K562 (cell line): ENCODE results near the gene LENG9. TPM values are rescaled to one million over a fixed set of nuclear protein-coding genes. Genes with fewer than 3 reads are reported as not detected.
A peak's percentile ranks its signal among the peaks of the same experiment; 100 is the strongest.

Experiments
- ZBTB40 ChIP-seq, 2 experiments: fragments of 450-650 bp in 1 of 2; sonication (generic) in 1 of 2; formaldehyde crosslinking in 1 of 2; IDR thresholded peaks; 2 replicates each; pipeline versions ENCODE4 v1.7.1 to v1.9.0; 2016 to 2022; ENCODE audit warnings: inconsistent platforms in 1 of 2, mild to moderate bottlenecking in 1 of 2, missing genetic modification reagents in 1 of 2
- polyA plus RNA-seq, 8 experiments: library from polyadenylated mRNA; depleted of rRNA in 4 of 8; stranded (reverse) in 5 of 8; unstranded in 3 of 8; fragments of >200 nt; fragmentation: Nextera tagmentation in 2 of 8; fragmentation: Illumina TruSeq in 1 of 8; extraction: Ambion mirVana in 2 of 8; extraction: Trizol in 1 of 8; gene quantifications; 2 replicates each; pipeline versions ENCODE4 v1.2.1 to v1.2.3, GENCODE V29; 2011 to 2014; ENCODE audit warnings: inconsistent platforms in 1 of 8, missing spikeins in 1 of 8
- total RNA-seq, 7 experiments: library from RNA; depleted of rRNA in 6 of 7; stranded (reverse); fragments of >200 nt in 6 of 7; fragmentation: Illumina TruSeq in 2 of 7; extraction: Trizol in 2 of 7; gene quantifications; 2 replicates each; pipeline versions ENCODE4 v1.2.1 to v1.2.3, GENCODE V29; 2011 to 2021; ENCODE audit warnings: low replicate concordance in 1 of 7

LENG9 gene
- total and polyA plus RNA-seq, 9 of the 15 experiments (the other 6 are each of a cell fraction or from before 2014, with no cell fraction given) = 0.06 to 0.64 (median 0.33) TPM; not detected in 1

GRCh38 chr19:54449701-54450069, 13.9 kb downstream of the LENG9 start (continued):
- TF ChIP-seq ZBTB40 (IDR thresholded peaks at IDR 0.05) (0 out of 2 replicates have a peak, but pooled peaks have one; percentile 26), ZBTB40 (CRISPR knock-in tag; IDR thresholded peaks at IDR 0.05) (no peak)
